HG03432 (cell line): Measurements from ENCODE around the gene CCNQ.

ENCODE experiments used
- ATAC-seq: cut with Tn5 transposase; IDR thresholded peaks from one replicate; pipeline ENCODE4 v1.9.1; 2021; ENCODE audit warnings: mild to moderate bottlenecking, moderate library complexity; ENCODE audit not compliant: unreplicated experiment

Gene CCNQ

DNA sequence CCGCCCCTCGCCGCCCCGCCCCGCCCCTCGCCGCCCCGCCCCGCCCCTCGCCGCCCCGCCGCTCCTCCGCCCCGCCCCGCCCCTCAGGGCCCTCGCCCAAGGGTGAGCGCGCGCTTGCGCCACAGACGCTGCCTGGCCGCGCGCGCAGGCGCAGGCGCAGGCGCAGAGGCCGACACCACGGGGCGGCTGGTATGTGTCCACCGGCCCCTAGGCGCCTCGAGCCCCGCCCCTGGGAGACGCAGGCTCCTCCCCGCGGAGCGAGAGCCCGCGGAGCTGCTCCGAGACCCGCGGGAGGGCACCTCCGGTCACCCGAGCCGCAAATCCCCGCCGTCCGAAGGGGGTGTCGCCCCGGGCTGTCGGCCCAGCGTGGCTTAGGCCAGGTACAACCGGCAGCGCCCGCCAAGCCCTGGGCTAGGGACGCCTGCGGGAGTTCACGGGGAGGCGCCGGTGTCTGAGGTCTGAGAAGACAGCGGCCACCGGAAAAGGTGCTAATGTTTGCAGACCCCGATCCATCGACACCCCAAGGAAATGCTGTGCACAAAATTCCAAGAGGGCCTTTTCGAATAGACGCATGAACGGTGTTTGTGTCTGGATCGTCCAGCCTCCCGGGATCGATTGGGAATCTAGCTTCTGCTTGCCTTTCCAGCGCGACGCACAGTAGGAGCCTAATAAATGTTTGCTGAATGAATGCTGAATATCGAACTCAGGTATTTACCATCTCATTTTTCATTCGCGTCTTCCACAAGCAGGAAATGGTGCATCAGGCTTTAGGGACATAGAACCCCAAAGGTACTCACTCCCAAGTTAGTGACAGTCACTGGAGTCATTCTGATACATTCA lies 473 bp upstream of the CCNQ start:
- peak; percentile 89 for ATAC-seq

DNA sequence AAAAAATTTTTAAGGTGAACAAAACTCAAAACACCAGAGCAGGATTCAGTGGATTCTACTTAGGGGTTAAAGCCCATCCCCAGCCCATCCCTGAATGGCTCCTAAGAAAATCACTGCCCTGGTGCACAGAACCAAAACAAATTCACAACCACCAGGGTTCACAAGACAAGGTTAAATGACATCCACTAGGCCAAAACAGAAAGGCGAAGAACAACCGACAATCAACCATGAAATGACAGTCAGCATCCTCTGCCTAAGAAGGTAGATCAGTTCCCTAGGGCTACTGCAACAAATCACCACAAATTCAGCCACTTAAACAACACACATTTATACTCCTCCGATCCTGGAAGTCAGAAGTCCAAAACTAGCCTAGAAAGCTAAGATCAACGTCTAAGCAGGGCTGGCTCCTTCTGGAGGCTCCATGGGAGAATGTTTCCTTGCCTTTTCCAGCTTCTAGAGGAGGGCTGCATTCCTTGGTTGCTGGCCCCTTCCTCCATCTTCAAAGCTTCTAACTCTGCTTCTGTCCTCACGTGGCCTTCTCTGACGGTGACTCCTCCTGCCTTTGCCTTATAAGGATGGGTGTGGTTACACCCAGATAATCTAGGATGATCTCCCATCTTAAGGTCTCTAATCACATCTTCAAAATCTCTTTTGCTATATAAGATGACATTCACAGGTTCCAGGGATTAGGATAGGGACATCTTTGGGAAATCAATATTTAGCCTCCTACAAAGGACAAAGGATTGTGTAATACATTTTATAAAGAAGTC lies 1.8 kb downstream of the CCNQ start:
- no peak for ATAC-seq

DNA sequence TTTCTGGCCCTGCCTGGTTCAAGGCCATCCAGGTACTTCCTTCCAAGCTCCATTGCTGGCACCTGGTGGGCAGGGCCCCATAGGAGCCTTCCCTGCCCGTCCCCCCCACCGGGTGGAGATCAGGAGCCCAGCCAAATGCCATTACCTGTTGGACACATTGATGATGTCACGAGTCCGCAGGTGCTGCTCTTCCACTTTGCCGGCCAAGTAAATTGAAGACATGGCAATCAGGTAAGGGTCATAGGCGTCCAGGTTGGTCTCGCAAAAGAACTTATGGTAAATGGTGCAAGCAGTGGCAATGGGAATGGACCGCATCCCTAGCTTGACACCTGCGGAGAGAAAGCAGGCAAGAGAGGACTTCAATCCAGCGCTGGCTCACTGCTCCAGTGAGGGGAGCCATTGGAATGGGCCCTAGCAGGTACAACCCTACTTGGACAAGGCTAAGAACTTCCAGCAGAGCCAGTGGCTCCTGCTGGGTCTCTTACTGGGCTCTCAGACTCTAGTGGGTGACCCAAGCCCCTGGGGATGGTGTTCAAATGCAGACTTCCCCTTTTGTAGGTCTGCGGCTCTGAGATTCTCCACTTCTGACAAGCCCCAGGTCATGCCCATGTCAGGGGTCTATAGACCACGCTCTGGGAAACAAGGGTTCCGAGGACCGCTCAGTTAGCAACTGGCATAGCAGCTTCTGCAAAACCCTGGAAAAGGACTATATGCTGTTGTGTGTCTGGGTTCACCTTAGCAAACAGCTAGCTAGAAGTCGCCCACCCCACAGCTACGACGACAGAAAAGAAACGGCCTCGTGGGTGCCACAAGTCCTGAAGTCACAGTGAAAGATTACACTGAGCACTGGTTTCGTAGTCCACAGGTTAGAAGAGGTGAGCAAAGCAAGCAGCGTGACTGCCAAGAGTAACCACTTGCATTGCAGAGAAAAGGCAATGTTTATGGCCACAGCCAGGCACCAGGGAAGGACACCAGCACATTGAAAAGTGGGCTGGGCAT lies 2.8 kb downstream of the CCNQ start:
- no peak for ATAC-seq

DNA sequence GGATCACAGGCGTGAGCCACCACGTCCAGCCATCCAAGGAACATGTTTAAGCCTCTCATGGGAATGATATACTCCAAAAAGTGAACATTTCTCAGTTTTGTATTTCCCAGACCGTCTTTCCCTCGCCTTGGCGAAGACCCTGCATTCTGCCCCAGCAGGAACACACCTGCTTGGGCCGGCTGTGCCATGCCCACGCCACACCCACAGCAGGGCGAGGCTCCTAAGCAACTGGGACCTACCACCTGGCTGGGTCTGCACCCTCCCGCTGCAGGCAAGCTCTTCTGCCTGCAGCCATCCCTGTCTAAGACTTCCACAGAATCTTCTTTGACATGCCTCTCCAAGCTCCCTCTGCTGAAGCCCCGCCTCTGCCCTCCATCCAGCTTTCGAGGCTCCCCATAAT lies 3.6 kb downstream of the CCNQ start:
- ATAC-seq: no peak

GRCh38 chrX:153593811-153594500 lies 5.0 kb downstream of the CCNQ start:
- no peak for ATAC-seq

DNA sequence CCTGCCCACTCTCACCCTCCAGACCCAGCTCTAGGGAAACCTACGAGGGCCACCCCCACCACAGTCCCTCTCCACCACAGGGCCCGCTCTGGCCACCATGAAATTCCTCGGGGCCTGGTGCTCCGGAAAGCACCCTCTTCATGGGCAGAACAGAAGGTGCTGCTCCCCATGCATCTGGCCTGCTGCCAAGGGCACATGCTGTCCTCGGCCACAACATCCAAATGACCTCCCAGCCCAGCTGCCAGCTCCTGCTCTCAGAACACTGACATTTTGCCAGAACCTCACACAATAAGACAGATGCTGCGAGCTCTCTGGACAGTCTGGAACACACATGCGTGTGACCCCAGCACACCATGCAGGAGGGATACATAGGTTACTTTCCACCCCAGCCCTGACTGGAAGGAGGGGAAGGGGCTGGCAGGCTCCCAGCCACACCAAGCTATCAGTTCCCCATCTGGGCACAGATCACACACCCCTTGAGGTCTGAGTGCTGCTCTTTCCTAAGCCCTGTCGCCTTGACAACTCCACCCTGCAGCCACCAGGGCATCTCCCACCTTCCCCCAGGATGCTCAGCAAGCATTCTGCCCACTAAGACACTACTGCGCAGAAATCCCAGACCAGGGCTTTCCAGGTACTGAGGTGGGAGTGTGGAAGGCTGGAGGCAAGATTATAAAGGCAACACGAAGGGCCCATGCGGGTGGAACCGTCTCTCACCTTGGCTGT lies 5.8 kb downstream of the CCNQ start:
- no peak for ATAC-seq

DNA sequence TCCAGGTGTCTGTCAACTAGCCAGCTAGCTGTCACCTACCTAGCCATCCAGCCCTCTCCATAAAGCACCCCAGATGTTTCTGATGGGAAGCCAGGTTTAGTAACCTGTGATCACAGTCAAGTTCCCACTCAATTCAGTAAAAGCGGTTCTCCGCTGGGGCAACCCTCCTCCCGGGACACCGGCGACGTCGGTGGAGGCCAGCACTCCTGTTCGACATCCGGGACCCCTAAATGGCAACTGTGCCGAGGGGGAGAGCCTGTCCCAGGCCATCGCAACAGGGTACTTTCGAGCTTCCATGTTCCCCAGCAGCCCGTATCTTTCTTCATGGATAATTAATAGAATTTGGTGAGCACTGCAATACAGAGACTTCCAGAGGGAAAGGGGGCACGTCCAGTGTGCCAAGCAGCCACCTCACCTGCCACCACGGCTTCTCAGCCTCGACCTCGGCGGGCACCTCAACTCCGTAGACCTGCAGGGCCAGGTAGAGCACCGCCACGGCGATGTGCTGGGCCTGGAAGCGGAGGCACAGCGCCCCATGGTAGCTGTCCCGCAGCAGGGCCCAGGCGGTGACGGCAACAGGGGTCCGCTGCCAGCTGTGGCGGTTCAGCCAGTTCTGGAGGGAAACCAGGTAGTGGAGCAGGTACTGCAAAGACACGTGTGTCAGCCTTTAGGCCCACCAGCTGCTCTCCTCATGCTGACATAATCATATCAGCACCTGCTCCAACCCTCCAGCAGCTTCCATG lies 6.7 kb downstream of the CCNQ start:
- no peak for ATAC-seq

- no peak for ATAC-seq
Observed at GRCh38 chrX:153590961-153591956, 7.7 kb downstream of the CCNQ start.

- ATAC-seq: no peak
Observed at GRCh38 chrX:153588782-153589446, 10.0 kb downstream of the CCNQ start.

DNA sequence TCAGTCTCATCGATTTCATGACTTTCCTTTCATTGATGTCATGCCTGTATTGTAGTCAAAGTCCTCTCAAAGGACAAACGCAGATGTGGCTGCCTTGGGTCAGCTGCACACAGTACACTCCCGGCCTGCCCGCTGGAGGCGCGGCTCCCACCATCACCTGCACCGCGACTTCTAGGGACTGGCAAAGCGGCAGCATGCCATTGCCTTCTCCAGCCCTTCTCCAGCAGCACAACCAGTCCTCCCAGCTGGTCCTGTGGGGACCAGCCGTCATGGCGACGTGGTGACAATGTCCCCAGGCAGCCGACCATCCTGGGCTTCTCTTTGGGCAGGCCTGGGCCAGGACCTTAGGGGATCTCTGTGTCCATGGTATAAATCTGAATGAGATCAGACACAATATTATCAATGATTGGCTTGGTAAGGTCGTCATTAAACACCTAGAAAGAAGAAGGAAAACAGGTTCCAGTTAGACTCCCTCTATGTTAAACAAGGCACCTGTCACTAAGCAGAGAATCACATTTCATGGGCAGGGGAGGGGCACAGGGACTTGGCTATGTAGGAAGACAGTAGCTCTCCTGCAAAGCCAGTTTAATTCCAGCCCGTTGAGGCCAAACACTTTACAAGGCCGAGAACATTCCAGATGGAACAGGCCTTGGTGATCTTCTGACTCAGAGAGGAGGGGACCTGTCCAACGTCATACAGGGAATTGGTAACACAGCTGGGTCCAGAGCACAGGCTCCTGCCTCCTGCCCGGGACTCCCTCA lies 10.7 kb downstream of the CCNQ start:
- ATAC-seq: no peak

GRCh38 chrX:153587342-153587741 lies 11.6 kb downstream of the CCNQ start:
- ATAC-seq: no peak

- ATAC-seq: no peak
Observed at GRCh38 chrX:153585827-153586226, 13.1 kb downstream of the CCNQ start.

- no peak for ATAC-seq
Observed at GRCh38 chrX:153583433-153583832, 15.5 kb downstream of the CCNQ start.

DNA sequence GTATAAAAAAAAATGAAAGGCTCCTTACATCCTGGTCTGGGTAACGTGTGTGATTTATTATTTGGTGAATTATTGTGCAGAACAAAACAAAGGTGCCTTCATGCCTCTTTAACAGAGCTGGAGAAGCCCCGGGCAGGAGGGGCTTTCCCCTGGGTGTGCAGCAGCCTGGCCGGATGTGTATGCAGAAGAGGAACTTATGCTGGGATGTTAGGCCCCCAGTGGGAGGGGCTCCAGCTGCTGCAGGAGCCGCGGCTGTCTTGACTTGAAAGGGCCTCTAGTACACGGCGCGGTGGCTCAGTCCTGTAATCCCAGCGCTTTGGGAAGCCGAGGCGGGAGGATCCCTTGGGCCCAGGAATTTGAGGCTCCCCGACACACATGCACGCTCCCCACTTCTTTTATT lies 16.0 kb downstream of the CCNQ start:
- ATAC-seq: peak; percentile 100

DNA sequence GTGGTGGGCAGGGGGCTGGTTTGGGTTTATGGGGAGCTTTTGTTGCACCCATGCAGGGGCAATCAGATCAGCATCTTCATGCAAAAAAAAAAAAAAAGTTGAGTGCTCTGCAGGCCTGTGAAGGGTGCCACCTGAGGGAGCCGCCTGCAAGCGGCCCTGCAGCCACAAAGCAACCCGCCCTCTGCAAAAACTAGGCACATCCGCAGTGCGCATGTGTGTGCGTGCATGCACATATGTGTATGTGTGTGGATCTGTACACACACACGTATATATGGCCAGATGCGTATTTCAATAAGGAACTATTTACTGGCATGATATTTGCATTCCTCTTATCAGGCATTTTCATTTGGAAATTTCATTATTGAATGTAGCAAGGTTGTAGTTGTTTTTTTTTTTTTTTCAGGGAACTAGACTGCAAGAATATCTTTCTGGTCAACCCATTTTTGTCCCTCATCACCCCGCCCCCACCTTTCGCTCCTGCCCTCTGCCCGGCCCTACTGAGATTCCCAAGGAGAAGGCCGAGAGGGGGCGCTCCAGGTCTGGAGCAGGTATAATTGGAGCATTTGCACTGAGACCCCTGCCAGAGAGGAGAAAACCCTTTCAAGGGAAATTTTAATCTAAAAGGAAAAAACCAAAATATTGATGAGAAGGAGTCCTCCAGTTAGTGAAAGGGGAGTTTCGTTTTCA lies 18.1 kb downstream of the CCNQ start:
- ATAC-seq: no peak

- ATAC-seq: no peak
Observed at GRCh38 chrX:153578889-153579288, 20.1 kb downstream of the CCNQ start.
